Epithelial cell of prostate (primary cell): ENCODE results near the gene UTS2R.

Experiments
- DNase-seq: peaks from one replicate; pipeline ENCODE4 v3.0.0-alpha.2; 2011; ENCODE audit warnings: low read depth, low spot score
- H3K27ac ChIP-seq: fragments of 450-650 bp; 2 replicates; pipeline ENCODE4 v1.5.1; 2017; ENCODE audit warnings: mild to moderate bottlenecking

UTS2R gene

GRCh38 chr17:82371333-82372248, at the start of gene UTS2R:
Gene UTS2R, plus strand, starts transcription at chr17:82371765. Its CDS starts 2,560 bp downstream, at chr17:82374325.
- DNase-seq = no peak
- H3K27ac ChIP-seq = no peak within 1 kb of the TSS

- no peak overlapping the region for H3K27ac ChIP-seq
- no peak for DNase-seq
These were observed 49.6 kb upstream of the UTS2R start for GRCh38 chr17:82321947-82322466.

GRCh38 chr17:82322526-82323453, 48.8 kb upstream of the UTS2R start:
- DNase-seq = no peak
- H3K27ac ChIP-seq = no peak overlapping the region

GRCh38 chr17:82323514-82324234, 47.9 kb upstream of the UTS2R start:
- no peak for DNase-seq

GRCh38 chr17:82324566-82325285, 46.8 kb upstream of the UTS2R start:
- no peak for DNase-seq
- H3K27ac ChIP-seq = no peak overlapping the region

More at GRCh38 chr17:82323514-82324234, 47.9 kb upstream of the UTS2R start:
- no peak overlapping the region for H3K27ac ChIP-seq

- no peak overlapping the region for H3K27ac ChIP-seq
These were observed 46.0 kb upstream of the UTS2R start for GRCh38 chr17:82325286-82326180.

GRCh38 chr17:82327289-82327688, 44.3 kb upstream of the UTS2R start:
- DNase-seq = no peak
- no peak overlapping the region for H3K27ac ChIP-seq

More at GRCh38 chr17:82325286-82326180, 46.0 kb upstream of the UTS2R start:
- DNase-seq = no peak

- no peak for DNase-seq
- no peak overlapping the region for H3K27ac ChIP-seq
These were observed 43.8 kb upstream of the UTS2R start for GRCh38 chr17:82327757-82328140.

GRCh38 chr17:82328141-82328993, 43.2 kb upstream of the UTS2R start:
- no peak for DNase-seq
- no peak overlapping the region for H3K27ac ChIP-seq

- no peak for DNase-seq
- no peak overlapping the region for H3K27ac ChIP-seq
These were observed 42.5 kb upstream of the UTS2R start for GRCh38 chr17:82328994-82329507.

- no peak overlapping the region for H3K27ac ChIP-seq
- no peak for DNase-seq
These were observed 41.8 kb upstream of the UTS2R start for GRCh38 chr17:82329683-82330321.

GRCh38 chr17:82330322-82331239, 41.0 kb upstream of the UTS2R start:
- no peak for DNase-seq
- H3K27ac ChIP-seq = no peak overlapping the region

GRCh38 chr17:82331345-82331939, 40.1 kb upstream of the UTS2R start:
- no peak overlapping the region for H3K27ac ChIP-seq
- no peak for DNase-seq

GRCh38 chr17:82332669-82333278, 38.8 kb upstream of the UTS2R start:
- no peak overlapping the region for H3K27ac ChIP-seq
- no peak for DNase-seq
